ENCODE data around the gene CRB1. TPM values are rescaled to one million over a fixed set of nuclear protein-coding genes. Genes with fewer than 3 reads are reported as not detected.

The CRB1 gene
- total and polyA plus RNA-seq, 2 donors from 2014 or later, result 0.16 to 1.2 TPM

DNA sequence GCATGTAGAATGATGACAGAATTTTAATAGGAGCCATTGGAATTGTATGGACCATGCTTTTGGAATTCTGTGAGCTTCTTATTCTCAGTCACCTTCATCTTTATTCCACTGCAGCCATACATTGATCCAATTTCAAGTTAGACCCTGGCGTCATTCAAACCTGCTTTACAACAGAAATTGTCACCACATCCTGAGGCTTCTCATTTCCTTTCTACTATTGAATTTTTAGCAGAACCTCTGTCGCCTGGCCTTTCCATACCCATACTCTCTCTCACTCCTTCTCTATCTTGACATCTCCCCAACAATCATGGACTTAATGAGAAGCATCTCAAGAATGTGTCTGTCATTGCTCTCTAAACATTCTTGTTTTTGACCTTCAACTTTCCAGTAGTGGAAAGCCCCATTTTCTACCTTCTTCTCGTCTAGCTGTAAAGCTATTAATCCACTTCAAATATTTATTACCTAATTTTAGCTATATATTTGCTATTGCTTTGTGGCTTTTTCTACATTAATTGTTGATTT, 74.1 kb downstream of the CRB1 start:
- no peaks in the 10 kb centered on the region for H3K27me3 ChIP-seq (ENCODE audit: control insufficient read depth, insufficient read depth, low read length)
- H3K9me3 ChIP-seq (ENCODE audit: control insufficient read depth in 2 of 3, insufficient read depth in 1 of 3, low read length in 3 of 3), result no peaks in the 10 kb centered on the region
- FAIRE-seq, result no peak
- TF ChIP-seq, protein P1, sequence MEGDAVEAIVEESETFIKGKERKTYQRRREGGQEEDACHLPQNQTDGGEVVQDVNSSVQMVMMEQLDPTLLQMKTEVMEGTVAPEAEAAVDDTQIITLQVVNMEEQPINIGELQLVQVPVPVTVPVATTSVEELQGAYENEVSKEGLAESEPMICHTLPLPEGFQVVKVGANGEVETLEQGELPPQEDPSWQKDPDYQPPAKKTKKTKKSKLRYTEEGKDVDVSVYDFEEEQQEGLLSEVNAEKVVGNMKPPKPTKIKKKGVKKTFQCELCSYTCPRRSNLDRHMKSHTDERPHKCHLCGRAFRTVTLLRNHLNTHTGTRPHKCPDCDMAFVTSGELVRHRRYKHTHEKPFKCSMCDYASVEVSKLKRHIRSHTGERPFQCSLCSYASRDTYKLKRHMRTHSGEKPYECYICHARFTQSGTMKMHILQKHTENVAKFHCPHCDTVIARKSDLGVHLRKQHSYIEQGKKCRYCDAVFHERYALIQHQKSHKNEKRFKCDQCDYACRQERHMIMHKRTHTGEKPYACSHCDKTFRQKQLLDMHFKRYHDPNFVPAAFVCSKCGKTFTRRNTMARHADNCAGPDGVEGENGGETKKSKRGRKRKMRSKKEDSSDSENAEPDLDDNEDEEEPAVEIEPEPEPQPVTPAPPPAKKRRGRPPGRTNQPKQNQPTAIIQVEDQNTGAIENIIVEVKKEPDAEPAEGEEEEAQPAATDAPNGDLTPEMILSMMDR (IDR thresholded peaks at IDR 0.05; ENCODE audit: borderline replicate concordance, extremely low read depth, insufficient read depth), result no peak
- no peak overlapping the region for H3K4me3 ChIP-seq (ENCODE audit: low read length in 3 of 3)
- intact Hi-C loops (cut with DNase I), result no loop called here
- H3K4me1 ChIP-seq (ENCODE audit: control insufficient read depth in 2 of 3, insufficient read depth in 2 of 3, low read depth in 1 of 3, low read length in 3 of 3), result no peaks in the 10 kb centered on the region
- no peak overlapping the region for H3K27ac ChIP-seq (ENCODE audit: low read depth in 2 of 2, low read length in 2 of 2)
- DNase-seq, result no peak
- H3K9ac ChIP-seq (ENCODE audit: low read length in 3 of 3), result no peak overlapping the region
- no peaks in the 10 kb centered on the region for H3K36me3 ChIP-seq (ENCODE audit: control insufficient read depth in 2 of 3, insufficient read depth in 3 of 3, low read length in 3 of 3)

DNA sequence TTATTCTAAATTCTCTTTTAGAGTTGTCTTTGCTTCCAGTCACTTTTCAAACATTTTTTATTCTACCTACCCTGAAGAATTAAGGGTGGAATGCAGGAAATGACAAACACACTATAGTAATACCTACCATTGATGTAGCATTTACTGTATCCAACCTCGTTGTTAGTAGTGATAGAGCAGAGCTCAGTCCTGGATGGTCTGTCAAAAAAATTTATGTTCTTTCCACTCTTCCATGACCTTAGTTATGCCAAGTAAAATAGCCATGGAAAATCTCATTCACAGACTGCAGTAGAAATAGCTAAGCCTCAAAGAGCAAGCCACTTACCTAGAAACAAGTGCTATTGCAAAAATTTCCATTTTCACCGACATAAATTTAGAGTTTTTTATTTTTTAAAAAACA, 74.6 kb downstream of the CRB1 start:
- no peaks in the 10 kb centered on the region for H3K27me3 ChIP-seq (ENCODE audit: control insufficient read depth, insufficient read depth, low read length)
- H3K36me3 ChIP-seq (ENCODE audit: control insufficient read depth in 2 of 3, insufficient read depth in 3 of 3, low read length in 3 of 3), result no peaks in the 10 kb centered on the region
- H3K9ac ChIP-seq (ENCODE audit: low read length in 3 of 3), result no peak overlapping the region
- intact Hi-C loops (cut with DNase I), result no loop called here
- H3K27ac ChIP-seq (ENCODE audit: low read depth in 2 of 2, low read length in 2 of 2), result no peak overlapping the region
- no peaks in the 10 kb centered on the region for H3K9me3 ChIP-seq (ENCODE audit: control insufficient read depth in 2 of 3, insufficient read depth in 1 of 3, low read length in 3 of 3)
- FAIRE-seq, result no peak
- no peak overlapping the region for H3K4me3 ChIP-seq (ENCODE audit: low read length in 3 of 3)
- TF ChIP-seq, protein P1 (IDR thresholded peaks at IDR 0.05; ENCODE audit: borderline replicate concordance, extremely low read depth, insufficient read depth), result no peak
- no peak for DNase-seq
- no peaks in the 10 kb centered on the region for H3K4me1 ChIP-seq (ENCODE audit: control insufficient read depth in 2 of 3, insufficient read depth in 2 of 3, low read depth in 1 of 3, low read length in 3 of 3)

DNA sequence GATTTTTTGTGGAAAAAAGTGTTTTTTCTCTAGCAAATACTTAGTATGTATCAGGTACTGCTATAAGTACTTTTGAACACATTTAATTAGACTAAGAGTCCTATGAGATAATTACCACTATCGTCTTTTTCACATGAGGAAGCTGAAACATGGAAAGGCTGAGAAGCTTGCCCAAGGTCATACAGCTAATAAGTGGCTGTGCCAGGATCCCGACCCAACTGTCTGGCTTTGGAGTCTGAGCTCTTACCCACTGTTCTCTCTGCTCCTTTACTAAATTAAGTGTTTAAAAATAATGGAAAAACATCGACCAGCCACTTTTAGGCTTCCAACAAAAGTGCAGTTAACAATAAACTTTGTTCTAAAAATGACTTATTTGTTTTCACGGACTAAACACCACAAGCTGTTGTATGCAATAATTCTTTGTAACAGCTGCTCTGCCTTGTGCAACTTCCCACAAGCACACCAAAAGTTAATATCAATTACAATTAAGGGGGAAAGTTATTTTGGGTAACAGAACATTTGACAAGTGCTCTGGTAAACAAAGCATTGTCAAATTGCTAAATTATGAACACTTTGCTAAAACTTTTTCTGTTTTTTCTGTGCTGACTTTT, 75.7 kb downstream of the CRB1 start:
- H3K27me3 ChIP-seq (ENCODE audit: control insufficient read depth, insufficient read depth, low read length), result no peaks in the 10 kb centered on the region
- no peaks in the 10 kb centered on the region for H3K4me1 ChIP-seq (ENCODE audit: control insufficient read depth in 2 of 3, insufficient read depth in 2 of 3, low read depth in 1 of 3, low read length in 3 of 3)
- DNase-seq, result no peak

More for the DNA sequence above, 75.7 kb downstream of the CRB1 start:
- TF ChIP-seq, protein P1 (IDR thresholded peaks at IDR 0.05; ENCODE audit: borderline replicate concordance, extremely low read depth, insufficient read depth), result no peak
- H3K9ac ChIP-seq (ENCODE audit: low read length in 3 of 3), result no peak overlapping the region
- H3K36me3 ChIP-seq (ENCODE audit: control insufficient read depth in 2 of 3, insufficient read depth in 3 of 3, low read length in 3 of 3), result no peaks in the 10 kb centered on the region
- FAIRE-seq, result no peak
- no peak overlapping the region for H3K4me3 ChIP-seq (ENCODE audit: low read length in 3 of 3)
- intact Hi-C loops (cut with DNase I), result no loop called here
- no peak overlapping the region for H3K27ac ChIP-seq (ENCODE audit: low read depth in 2 of 2, low read length in 2 of 2)
- no peaks in the 10 kb centered on the region for H3K9me3 ChIP-seq (ENCODE audit: control insufficient read depth in 2 of 3, insufficient read depth in 1 of 3, low read length in 3 of 3)

Data from kidney (tissue), 14 donors.